PFSK-1 (cell line): Measurements from ENCODE around the gene ASCL5.

Source experiments
- FOXP2 ChIP-seq: optimal IDR thresholded peaks from 2 replicates; pipeline ENCODE3; 2011; ENCODE audit warnings: borderline replicate concordance, control low read depth, inconsistent platforms; ENCODE audit not compliant: insufficient read depth; ENCODE audit errors: extremely low read length, extremely low read depth
- REST ChIP-seq, 2 experiments: IDR thresholded peaks; 2 replicates each; pipeline versions ENCODE4 v1.6.1 to v1.8.0; 2011 to 2012; ENCODE audit warnings: low read depth in 2 of 2, low read length in 2 of 2, control low read depth in 1 of 2, inconsistent platforms in 1 of 2, mild to moderate bottlenecking in 1 of 2, moderate library complexity in 1 of 2; ENCODE audit not compliant: insufficient read depth in 1 of 2

- TF ChIP-seq FOXP2 = no peak
- TF ChIP-seq REST (IDR thresholded peaks at IDR 0.05; ENCODE audit: insufficient read depth in 1 of 2, low read depth in 2 of 2, low read length in 2 of 2) = no peak
These were observed 29.8 kb downstream of the ASCL5 start for GRCh38 chr1:201096977-201097856.
